ENCODE measurements around the gene WBP1L.

- TF ChIP-seq CTCF (IDR thresholded peaks at IDR 0.05; ENCODE audit: insufficient read depth, low read length, poor library complexity, severe bottlenecking) (no peak), EZH2phosphoT487 (conservative IDR thresholded peaks at IDR 0.05; ENCODE audit: low read length) (no peak)
Observed at GRCh38 chr10:102743588-102744373, at the start of gene WBP1L.

Data from SU-DHL-6 (cell line).